Cardiac atrium fibroblast (primary cell): Measurements from ENCODE around the gene SSUH2. TPM values are rescaled to one million over a fixed set of nuclear protein-coding genes. Genes with fewer than 3 reads are reported as not detected.

Experiments
- total RNA-seq: library from RNA; depleted of rRNA; stranded (reverse); fragments of >200 nt; gene quantifications from 2 replicates; pipeline ENCODE4 v1.2.3, GENCODE V29; 2015

SSUH2 gene, protein sequence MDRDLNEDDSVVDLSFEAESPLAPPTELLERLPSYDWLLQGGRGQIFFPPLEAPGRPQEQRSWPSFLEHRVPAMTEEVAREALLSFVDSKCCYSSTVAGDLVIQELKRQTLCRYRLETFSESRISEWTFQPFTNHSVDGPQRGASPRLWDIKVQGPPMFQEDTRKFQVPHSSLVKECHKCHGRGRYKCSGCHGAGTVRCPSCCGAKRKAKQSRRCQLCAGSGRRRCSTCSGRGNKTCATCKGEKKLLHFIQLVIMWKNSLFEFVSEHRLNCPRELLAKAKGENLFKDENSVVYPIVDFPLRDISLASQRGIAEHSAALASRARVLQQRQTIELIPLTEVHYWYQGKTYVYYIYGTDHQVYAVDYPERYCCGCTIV
- total RNA-seq, result not detected in 2 replicates

DNA sequence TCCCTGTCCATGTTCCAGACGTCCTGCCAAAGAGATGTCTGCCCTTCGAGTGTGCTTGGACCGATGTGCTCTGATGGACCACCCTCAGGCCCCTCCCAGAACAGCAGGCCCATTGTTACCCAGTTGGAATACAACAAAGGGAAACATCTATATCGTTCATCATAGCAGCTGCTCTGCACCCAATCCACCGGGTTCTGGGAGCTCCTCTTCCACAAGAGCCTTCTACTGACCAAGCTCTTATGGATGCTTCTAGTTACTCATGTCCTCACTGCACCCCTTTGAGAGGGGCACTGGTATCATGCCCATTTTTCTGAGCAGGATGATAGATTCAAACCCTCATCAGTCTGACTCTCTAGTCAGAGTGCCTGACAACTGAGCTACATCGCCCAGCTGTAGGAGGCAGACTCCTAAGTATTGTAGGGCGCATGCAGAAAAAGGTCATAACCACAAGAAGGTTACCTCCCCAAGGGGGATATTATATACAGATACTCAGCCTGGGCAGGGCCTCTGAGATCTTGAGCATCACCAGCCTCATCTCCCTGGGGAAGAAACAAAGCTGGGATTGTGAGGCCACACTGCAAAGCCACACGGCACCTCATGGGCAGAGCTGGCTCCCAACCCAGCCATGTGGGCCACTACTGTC, at the start of gene SSUH2:
TSS of gene SSUH2 (minus strand) at position 51 of the 643 bp plus-strand sequence. CDS start at position 11, 40 bp downstream.

Other genes starting within 250 kb of the SSUH2 start
- gene LMCD1, start 143.0 kb downstream of the SSUH2 start, total RNA-seq, result 81.0 and 108 TPM in 2 replicates
- gene CAV3, start 89.0 kb upstream of the SSUH2 start, total RNA-seq, result not detected in 2 replicates
- 2.3 and 2.5 TPM in 2 replicates for gene OXTR, start 124.8 kb upstream of the SSUH2 start, total RNA-seq